RWPE2 (cell line): ENCODE data around the gene AGRN.

ENCODE experiments used
- ATAC-seq: fragments of 200-7000 bp; cut with Tn5 transposase; 3 replicates; pipeline ENCODE4 v1.9.1; 2021; ENCODE audit warnings: low read depth
- DNase-seq: peaks from one replicate; pipeline ENCODE4 v3.0.0-alpha.2; 2020; ENCODE audit warnings: low spot score
- H3K27ac ChIP-seq: fragments of 450-650 bp; 2 replicates; pipeline ENCODE4 v1.5.1; 2017; ENCODE audit warnings: mild to moderate bottlenecking; ENCODE audit not compliant: poor library complexity, severe bottlenecking
- H3K27me3 ChIP-seq: fragments of 250-450 bp; sonication (Bioruptor Pico); 2 replicates; pipeline ENCODE4 v1.5.1; 2021; ENCODE audit warnings: mild to moderate bottlenecking, moderate library complexity; ENCODE audit not compliant: insufficient read depth, poor library complexity, severe bottlenecking
- H3K36me3 ChIP-seq: fragments of 250-450 bp; sonication (Bioruptor Pico); 2 replicates; pipeline ENCODE4 v1.5.1; 2020; ENCODE audit warnings: low read depth, mild to moderate bottlenecking, moderate library complexity
- H3K4me1 ChIP-seq: fragments of 250-450 bp; sonication (Bioruptor Pico); 2 replicates; pipeline ENCODE4 v1.5.1; 2021; ENCODE audit warnings: mild to moderate bottlenecking, moderate library complexity; ENCODE audit not compliant: insufficient read depth, poor library complexity, severe bottlenecking
- H3K4me3 ChIP-seq: fragments of 250-450 bp; sonication (Bioruptor Pico); 2 replicates; pipeline ENCODE4 v1.5.1; 2021; ENCODE audit warnings: mild to moderate bottlenecking, moderate library complexity; ENCODE audit not compliant: severe bottlenecking
- H3K9me3 ChIP-seq: fragments of 250-450 bp; sonication (Bioruptor Pico); 2 replicates; pipeline ENCODE4 v1.5.1; 2021; ENCODE audit warnings: mild to moderate bottlenecking, moderate library complexity; ENCODE audit not compliant: severe bottlenecking
- TF ChIP-seq, protein P1 (sequence below): fragments of 450-650 bp; IDR thresholded peaks from one replicate; pipeline ENCODE4 v1.5.1; 2017; ENCODE audit warnings: mild to moderate bottlenecking, moderate library complexity; ENCODE audit not compliant: poor library complexity, severe bottlenecking

Gene AGRN

DNA sequence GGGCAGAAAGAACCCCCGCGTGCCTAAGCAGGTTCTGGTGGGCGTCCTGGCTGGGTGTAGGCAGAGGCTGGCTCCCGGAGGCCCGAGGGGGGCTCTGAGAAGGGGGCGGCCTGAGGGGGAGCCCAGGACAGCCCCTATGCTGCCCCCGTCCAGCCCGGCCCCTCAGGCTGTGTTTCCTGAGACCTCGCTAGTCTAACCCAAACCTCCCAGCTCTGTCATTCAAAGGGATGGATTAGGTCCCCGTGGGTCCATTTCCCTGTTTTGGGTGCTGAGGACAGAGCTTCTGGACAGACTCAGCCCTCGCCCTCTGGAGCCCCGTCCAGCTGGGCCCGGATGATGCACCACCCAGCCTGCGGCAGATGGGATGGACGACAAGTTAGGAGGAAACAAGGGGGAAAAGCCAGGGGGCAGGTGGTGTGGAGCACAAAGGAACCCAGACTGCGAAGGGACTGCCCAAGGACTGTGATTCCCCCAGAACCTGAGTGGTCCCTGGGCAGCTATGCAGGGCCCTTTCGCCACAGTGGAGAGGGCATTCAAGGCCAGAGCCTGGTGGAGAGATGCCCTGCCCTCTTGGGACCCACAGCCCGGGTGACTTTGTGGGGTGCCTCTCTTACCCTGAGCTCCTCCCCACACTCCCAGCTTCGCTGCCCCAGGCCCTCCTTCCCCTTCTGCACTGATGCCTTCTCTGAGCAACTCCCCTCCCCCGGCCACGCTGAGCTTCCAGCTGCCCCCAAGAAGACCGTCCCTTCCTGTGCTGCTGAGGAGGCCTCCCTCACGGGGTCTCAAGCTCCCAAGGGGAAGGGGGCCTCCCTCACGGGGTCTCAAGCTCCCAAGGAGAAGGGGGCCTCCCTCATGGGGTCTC is 22.8 kb upstream of the AGRN start:
- Histone ChIP-seq H3K27ac (no peak overlapping the region), H3K27me3 (no peaks in the 10 kb centered on the region), H3K4me1 (peaks cover 5% of the 10 kb centered on the region), H3K4me3 (no peak overlapping the region), H3K36me3 (no peaks in the 10 kb centered on the region), H3K9me3 (no peaks in the 10 kb centered on the region)
- TF ChIP-seq, protein P1, sequence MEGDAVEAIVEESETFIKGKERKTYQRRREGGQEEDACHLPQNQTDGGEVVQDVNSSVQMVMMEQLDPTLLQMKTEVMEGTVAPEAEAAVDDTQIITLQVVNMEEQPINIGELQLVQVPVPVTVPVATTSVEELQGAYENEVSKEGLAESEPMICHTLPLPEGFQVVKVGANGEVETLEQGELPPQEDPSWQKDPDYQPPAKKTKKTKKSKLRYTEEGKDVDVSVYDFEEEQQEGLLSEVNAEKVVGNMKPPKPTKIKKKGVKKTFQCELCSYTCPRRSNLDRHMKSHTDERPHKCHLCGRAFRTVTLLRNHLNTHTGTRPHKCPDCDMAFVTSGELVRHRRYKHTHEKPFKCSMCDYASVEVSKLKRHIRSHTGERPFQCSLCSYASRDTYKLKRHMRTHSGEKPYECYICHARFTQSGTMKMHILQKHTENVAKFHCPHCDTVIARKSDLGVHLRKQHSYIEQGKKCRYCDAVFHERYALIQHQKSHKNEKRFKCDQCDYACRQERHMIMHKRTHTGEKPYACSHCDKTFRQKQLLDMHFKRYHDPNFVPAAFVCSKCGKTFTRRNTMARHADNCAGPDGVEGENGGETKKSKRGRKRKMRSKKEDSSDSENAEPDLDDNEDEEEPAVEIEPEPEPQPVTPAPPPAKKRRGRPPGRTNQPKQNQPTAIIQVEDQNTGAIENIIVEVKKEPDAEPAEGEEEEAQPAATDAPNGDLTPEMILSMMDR, result no peak
- DNase-seq (peak; percentile 57), ATAC-seq (no peak)

GRCh38 chr1:997713-997992 is 22.3 kb upstream of the AGRN start:
- H3K4me3 ChIP-seq, result no peak overlapping the region
- H3K27me3 ChIP-seq, result no peaks in the 10 kb centered on the region
- peaks cover 5% of the 10 kb centered on the region for H3K4me1 ChIP-seq
- H3K9me3 ChIP-seq, result no peaks in the 10 kb centered on the region
- DNase-seq (no peak), ATAC-seq (no peak)
- H3K36me3 ChIP-seq, result no peaks in the 10 kb centered on the region
- no peak overlapping the region for H3K27ac ChIP-seq
- TF ChIP-seq, protein P1, result no peak

DNA sequence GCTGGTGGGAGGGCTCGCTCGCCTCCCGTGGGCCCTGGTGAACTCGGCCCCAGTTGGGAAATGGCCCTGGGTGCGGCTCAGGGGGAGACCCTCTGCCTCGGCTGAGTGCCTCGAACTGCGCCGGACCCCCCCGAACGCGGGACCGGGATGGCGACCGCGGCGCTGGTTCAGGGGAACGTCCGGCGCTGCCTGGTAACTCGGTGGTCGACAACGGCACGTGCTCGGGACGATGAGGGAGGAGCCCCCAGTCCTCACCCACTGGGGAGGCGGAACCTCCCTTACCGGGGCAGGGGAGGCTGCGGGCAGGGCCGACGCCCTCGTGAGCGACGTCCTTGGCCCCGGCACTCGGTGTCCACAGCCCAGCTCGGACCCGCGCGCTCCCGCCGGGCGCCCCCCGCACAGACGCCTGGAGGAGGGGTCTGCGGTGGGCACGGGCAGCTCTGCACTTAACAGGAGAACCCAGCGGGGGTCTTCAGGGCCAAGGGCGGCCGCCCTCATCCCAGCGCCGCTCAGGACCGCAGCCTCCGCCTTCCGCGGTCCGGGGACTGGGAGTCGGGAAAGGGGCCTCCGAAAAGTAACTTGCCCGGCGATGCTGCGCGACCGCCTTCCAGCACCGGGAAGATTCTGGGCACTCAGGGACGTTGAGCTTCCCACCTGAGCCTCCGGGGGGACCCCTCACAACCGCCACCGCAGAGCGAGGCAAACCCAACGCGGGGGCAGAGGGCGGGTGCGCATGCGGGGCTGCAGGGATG is 21.8 kb upstream of the AGRN start:
- Histone ChIP-seq H3K36me3 (no peaks in the 10 kb centered on the region), H3K27ac (no peak overlapping the region), H3K27me3 (no peaks in the 10 kb centered on the region), H3K9me3 (no peaks in the 10 kb centered on the region), H3K4me3 (no peak overlapping the region), H3K4me1 (peaks cover 5% of the 10 kb centered on the region)
- TF ChIP-seq, protein P1, result no peak
- DNase-seq (peak; percentile 61), ATAC-seq (no peak)

GRCh38 chr1:998745-998994 is 21.2 kb upstream of the AGRN start:
- H3K4me3 ChIP-seq, result peak overlapping the region; percentile 51
- TF ChIP-seq, protein P1, result no peak
- no peak overlapping the region for H3K27ac ChIP-seq
- ATAC-seq (no peak), DNase-seq (no peak)
- H3K36me3 ChIP-seq, result no peaks in the 10 kb centered on the region
- no peaks in the 10 kb centered on the region for H3K9me3 ChIP-seq
- peaks cover 5% of the 10 kb centered on the region for H3K4me1 ChIP-seq
- H3K27me3 ChIP-seq, result no peaks in the 10 kb centered on the region
